ENCODE data around the gene SYT1.

The SYT1 gene

DNA sequence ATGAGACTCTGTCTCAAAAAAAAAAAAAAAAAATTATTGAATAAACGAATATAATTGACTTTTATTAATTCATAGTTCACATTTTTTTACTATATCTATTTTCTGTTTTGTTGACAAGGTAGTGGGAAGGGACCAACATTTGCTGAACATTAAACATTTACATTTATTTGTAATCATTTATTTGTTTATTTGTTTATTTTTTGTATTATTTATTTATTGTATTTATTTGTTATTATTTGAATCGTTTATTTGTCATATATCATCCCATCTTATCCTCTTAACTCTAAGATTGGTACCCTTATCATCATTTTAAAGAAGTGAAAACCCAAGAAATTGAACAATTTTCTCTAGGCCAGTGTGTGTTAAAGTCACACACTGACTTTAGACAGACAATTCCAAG lies 101.5 kb downstream of the SYT1 start:
- Histone ChIP-seq H3K27me3 (ENCODE audit: control insufficient read depth, insufficient read depth, low read length, poor library complexity, severe bottlenecking) (no peaks in the 10 kb centered on the region), H3K27ac (ENCODE audit: insufficient read depth, low read depth, low read length, poor library complexity, severe bottlenecking) (no peak overlapping the region), H3K9me3 (ENCODE audit: control insufficient read depth, low read length) (no peaks in the 10 kb centered on the region), H3K36me3 (ENCODE audit: control insufficient read depth, insufficient read depth, low read length) (no peaks in the 10 kb centered on the region), H3K4me3 (ENCODE audit: insufficient read depth, low read depth, low read length) (no peak overlapping the region), H3K4me1 (ENCODE audit: control insufficient read depth, insufficient read depth, low read length) (no peaks in the 10 kb centered on the region)
- no CpG with 5 or more reads among the region's 2 CpGs for WGBS, 2 experiments

DNA sequence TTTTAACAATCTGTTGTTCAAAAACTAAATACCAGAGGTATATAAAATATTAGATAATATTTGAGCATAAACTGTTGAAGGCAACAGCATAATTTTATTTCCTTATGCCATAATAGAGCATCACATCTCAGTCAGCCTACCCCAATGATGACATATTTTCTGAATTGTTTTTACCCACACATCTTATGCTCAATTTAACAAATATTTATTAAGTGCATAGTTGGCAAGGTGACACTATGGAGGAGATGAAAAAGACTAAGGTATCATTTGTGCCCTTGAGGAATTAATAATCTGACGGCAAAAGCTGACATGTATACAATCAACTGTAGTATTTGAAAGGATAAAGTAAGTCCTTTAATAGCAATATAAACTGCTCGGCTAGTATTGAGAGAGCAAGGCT lies 102.4 kb downstream of the SYT1 start:
- Histone ChIP-seq H3K4me3 (ENCODE audit: insufficient read depth, low read depth, low read length) (no peak overlapping the region), H3K9me3 (ENCODE audit: control insufficient read depth, low read length) (no peaks in the 10 kb centered on the region), H3K27me3 (ENCODE audit: control insufficient read depth, insufficient read depth, low read length, poor library complexity, severe bottlenecking) (no peaks in the 10 kb centered on the region), H3K36me3 (ENCODE audit: control insufficient read depth, insufficient read depth, low read length) (no peaks in the 10 kb centered on the region), H3K27ac (ENCODE audit: insufficient read depth, low read depth, low read length, poor library complexity, severe bottlenecking) (no peak overlapping the region), H3K4me1 (ENCODE audit: control insufficient read depth, insufficient read depth, low read length) (no peaks in the 10 kb centered on the region)
- WGBS, 2 experiments: 90 to 96% methylated on average over 2 of the region's 2 CpGs

DNA sequence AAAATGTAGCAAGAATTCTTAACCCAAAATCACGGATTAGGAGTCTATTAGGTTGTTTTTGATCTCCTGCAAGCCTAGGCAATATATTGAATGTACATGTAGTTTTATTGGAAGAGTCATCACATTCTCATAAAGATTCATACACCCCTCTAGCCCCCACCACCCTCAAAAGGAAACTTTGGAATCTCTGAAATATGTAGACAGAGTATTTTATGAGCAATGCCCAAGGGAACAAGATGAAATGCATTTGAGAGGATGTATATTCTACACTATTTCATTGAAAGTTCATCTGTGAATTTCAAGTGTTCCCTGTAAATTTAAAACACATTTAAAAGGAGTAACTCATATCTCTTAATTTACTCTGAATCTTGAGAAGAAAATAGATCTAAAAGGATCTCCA lies 103.7 kb downstream of the SYT1 start:
- no peak overlapping the region for H3K4me3 ChIP-seq (ENCODE audit: insufficient read depth, low read depth, low read length)
- no peak overlapping the region for H3K27ac ChIP-seq (ENCODE audit: insufficient read depth, low read depth, low read length, poor library complexity, severe bottlenecking)
- H3K36me3 ChIP-seq (ENCODE audit: control insufficient read depth, insufficient read depth, low read length): no peaks in the 10 kb centered on the region
- H3K9me3 ChIP-seq (ENCODE audit: control insufficient read depth, low read length): no peaks in the 10 kb centered on the region
- H3K4me1 ChIP-seq (ENCODE audit: control insufficient read depth, insufficient read depth, low read length): no peaks in the 10 kb centered on the region
- WGBS, 2 experiments: 92 to 93% methylated on average over 1 of the region's 1 CpG
- no peaks in the 10 kb centered on the region for H3K27me3 ChIP-seq (ENCODE audit: control insufficient read depth, insufficient read depth, low read length, poor library complexity, severe bottlenecking)

DNA sequence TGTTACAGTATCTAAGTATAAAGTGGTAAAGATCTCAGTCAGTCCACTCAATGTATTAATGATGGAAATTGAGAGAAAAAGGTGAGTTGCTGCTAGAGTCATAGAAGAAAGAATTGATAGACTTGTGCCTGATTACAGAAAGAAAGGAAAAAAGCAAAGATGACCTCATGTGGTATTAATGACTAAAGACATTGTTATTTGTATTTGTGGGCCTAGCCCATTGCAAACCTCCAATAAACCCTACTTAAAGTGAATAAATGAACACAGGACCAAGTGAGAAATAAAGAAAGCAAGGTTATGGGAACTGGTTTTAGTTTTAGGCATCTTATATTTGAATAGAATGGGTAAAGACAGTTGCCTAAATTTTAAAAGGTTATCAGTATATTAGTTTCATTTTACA lies 105.5 kb downstream of the SYT1 start:
- H3K27ac ChIP-seq (ENCODE audit: insufficient read depth, low read depth, low read length, poor library complexity, severe bottlenecking): no peak overlapping the region
- no peaks in the 10 kb centered on the region for H3K27me3 ChIP-seq (ENCODE audit: control insufficient read depth, insufficient read depth, low read length, poor library complexity, severe bottlenecking)
- no peaks in the 10 kb centered on the region for H3K9me3 ChIP-seq (ENCODE audit: control insufficient read depth, low read length)
- no peaks in the 10 kb centered on the region for H3K4me1 ChIP-seq (ENCODE audit: control insufficient read depth, insufficient read depth, low read length)
- H3K36me3 ChIP-seq (ENCODE audit: control insufficient read depth, insufficient read depth, low read length): no peaks in the 10 kb centered on the region
- H3K4me3 ChIP-seq (ENCODE audit: insufficient read depth, low read depth, low read length): no peak overlapping the region

DNA sequence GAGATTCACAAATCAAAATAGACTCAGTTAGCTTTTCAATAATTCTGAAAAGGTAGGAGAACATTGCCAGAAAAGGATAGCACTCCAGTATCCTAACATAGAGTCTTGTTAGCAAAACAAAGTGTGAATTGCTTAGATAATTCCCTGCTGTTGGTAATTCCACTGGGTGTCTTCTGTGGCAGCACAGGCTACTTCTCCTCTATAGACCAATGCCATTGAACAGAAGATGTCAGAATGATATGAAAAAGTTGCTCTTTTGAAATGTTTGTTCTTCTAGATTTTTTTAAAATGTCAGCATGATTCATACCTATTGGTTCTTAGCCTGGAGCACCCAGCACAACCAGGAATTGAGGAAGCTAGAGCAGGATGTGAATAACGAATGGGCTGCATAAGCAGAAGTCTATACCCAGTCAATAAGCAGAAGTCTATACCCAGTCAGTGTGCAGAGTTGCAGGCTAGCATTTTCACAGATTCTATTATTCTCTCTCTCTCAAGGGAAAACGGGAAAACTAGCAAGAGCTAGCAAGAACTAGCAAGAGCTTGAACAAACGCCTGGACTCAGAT lies 112.8 kb downstream of the SYT1 start:
- Histone ChIP-seq H3K27me3 (ENCODE audit: control insufficient read depth, insufficient read depth, low read length, poor library complexity, severe bottlenecking) (no peaks in the 10 kb centered on the region), H3K4me1 (ENCODE audit: control insufficient read depth, insufficient read depth, low read length) (no peaks in the 10 kb centered on the region), H3K27ac (ENCODE audit: insufficient read depth, low read depth, low read length, poor library complexity, severe bottlenecking) (no peak overlapping the region), H3K4me3 (ENCODE audit: insufficient read depth, low read depth, low read length) (no peak overlapping the region), H3K9me3 (ENCODE audit: control insufficient read depth, low read length) (no peaks in the 10 kb centered on the region), H3K36me3 (ENCODE audit: control insufficient read depth, insufficient read depth, low read length) (no peaks in the 10 kb centered on the region)
- 59 to 62% methylated on average over 3 of the region's 3 CpGs for WGBS, 2 experiments

DNA sequence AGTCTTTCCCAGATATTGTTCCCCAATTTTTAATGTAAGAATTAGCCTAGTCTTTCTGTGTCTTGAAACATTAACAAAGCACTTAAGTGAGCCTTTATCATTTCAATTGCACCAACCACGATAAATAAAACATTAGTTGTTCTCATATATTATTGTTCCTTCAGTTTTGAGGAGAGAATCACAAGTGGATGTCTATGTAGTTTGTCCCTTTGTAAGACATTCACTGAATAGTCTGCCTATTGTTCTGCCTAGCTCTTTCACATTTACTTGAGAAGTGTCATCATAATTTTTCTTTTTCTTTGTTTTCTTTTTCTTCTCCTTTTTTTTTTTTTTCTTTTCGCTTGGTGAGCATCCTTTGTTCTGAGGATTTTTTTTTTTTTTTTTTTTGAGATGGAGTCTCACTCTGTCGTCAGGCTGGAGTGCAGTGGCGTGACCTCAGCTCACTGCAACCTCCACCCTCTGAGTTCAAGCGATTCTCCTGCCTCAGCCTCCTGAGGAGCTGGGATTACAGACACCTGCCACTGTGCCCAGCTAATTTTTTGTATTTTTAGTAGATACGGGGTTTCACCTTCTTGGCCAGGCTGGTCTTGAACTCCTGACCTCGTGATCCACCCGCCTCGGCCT lies 129.7 kb downstream of the SYT1 start:
- WGBS, 2 experiments: 91 to 92% methylated on average over 7 to 8 of the region's 9 CpGs
- H3K36me3 ChIP-seq (ENCODE audit: control insufficient read depth, insufficient read depth, low read length): no peaks in the 10 kb centered on the region
- H3K27ac ChIP-seq (ENCODE audit: insufficient read depth, low read depth, low read length, poor library complexity, severe bottlenecking): no peak overlapping the region
- H3K9me3 ChIP-seq (ENCODE audit: control insufficient read depth, low read length): no peaks in the 10 kb centered on the region
- H3K4me1 ChIP-seq (ENCODE audit: control insufficient read depth, insufficient read depth, low read length): no peaks in the 10 kb centered on the region
- no peak overlapping the region for H3K4me3 ChIP-seq (ENCODE audit: insufficient read depth, low read depth, low read length)
- H3K27me3 ChIP-seq (ENCODE audit: control insufficient read depth, insufficient read depth, low read length, poor library complexity, severe bottlenecking): no peaks in the 10 kb centered on the region

DNA sequence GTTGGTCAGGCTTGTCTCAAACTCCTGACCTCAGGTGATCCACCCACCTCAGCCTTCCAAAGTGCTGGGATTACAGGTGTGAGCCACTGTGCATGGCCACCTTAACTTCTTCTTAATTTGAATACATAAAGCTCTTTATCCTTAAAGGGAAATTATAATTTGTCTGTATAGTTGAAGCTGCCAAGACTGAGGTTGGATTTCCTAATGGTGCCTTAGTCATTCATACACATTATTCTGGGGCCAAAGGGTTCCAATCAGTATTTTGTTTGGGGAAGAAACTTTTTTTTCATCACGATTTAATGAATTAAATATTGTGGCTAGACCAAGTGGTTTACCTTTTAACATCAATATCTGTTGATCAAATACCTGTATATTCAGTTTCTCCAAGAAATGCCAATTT lies 135.9 kb downstream of the SYT1 start:
- H3K4me1 ChIP-seq (ENCODE audit: control insufficient read depth, insufficient read depth, low read length): no peaks in the 10 kb centered on the region
- no peaks in the 10 kb centered on the region for H3K36me3 ChIP-seq (ENCODE audit: control insufficient read depth, insufficient read depth, low read length)
- H3K9me3 ChIP-seq (ENCODE audit: control insufficient read depth, low read length): no peaks in the 10 kb centered on the region
- H3K27ac ChIP-seq (ENCODE audit: insufficient read depth, low read depth, low read length, poor library complexity, severe bottlenecking): no peak overlapping the region
- 100% methylated on average over 1 of the region's 1 CpG; no CpG with 5 or more reads in 1 of the 2 experiments for WGBS, 2 experiments
- no peaks in the 10 kb centered on the region for H3K27me3 ChIP-seq (ENCODE audit: control insufficient read depth, insufficient read depth, low read length, poor library complexity, severe bottlenecking)
- H3K4me3 ChIP-seq (ENCODE audit: insufficient read depth, low read depth, low read length): no peak overlapping the region

DNA sequence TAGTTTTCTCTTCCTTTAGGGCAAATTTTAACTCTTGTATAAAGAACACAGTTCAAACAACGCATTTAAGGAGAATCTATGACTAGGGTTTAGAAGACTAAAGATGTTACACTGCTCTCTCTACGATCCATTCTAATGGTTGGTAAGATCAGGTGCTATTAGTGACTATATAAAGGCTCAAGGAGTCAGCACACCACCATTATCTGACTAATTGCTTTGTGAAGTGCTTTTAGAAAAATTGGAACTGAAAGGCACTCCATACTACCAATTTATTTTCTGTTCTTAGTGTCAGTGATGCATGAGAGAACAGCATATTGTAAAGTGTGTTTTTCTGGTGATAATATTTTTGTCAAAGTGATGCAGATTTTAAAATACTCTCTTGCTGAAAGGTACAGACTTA lies 136.8 kb downstream of the SYT1 start:
- no peaks in the 10 kb centered on the region for H3K36me3 ChIP-seq (ENCODE audit: control insufficient read depth, insufficient read depth, low read length)
- H3K27me3 ChIP-seq (ENCODE audit: control insufficient read depth, insufficient read depth, low read length, poor library complexity, severe bottlenecking): no peaks in the 10 kb centered on the region
- no peaks in the 10 kb centered on the region for H3K4me1 ChIP-seq (ENCODE audit: control insufficient read depth, insufficient read depth, low read length)
- H3K4me3 ChIP-seq (ENCODE audit: insufficient read depth, low read depth, low read length): no peak overlapping the region
- no peaks in the 10 kb centered on the region for H3K9me3 ChIP-seq (ENCODE audit: control insufficient read depth, low read length)
- 79 to 100% methylated on average over 2 of the region's 2 CpGs for WGBS, 2 experiments
- no peak overlapping the region for H3K27ac ChIP-seq (ENCODE audit: insufficient read depth, low read depth, low read length, poor library complexity, severe bottlenecking)

DNA sequence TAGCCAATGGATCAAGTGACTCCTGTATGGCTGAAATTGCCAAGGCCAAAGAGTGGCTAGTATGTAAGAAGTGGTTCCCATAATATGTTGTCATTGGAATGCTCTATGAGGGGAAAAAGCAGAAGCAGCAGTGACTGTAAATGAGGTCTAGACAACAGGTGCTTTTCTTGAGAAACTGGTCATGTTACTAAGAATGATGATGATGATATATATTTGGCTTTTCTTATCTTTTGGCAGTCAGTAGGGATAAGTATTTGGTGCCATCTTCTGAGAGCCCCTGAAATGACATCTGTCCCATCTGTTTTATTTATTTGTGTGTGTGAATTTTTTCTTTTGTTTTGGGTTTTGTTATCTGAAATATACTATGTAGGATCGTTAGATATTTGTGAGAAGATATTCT lies 141.7 kb downstream of the SYT1 start:
- H3K9me3 ChIP-seq (ENCODE audit: control insufficient read depth, low read length): no peaks in the 10 kb centered on the region
- no peak overlapping the region for H3K27ac ChIP-seq (ENCODE audit: insufficient read depth, low read depth, low read length, poor library complexity, severe bottlenecking)
- H3K27me3 ChIP-seq (ENCODE audit: control insufficient read depth, insufficient read depth, low read length, poor library complexity, severe bottlenecking): no peaks in the 10 kb centered on the region
- WGBS, 2 experiments: 82 to 94% methylated on average over 1 of the region's 1 CpG
- H3K4me1 ChIP-seq (ENCODE audit: control insufficient read depth, insufficient read depth, low read length): no peaks in the 10 kb centered on the region
- H3K36me3 ChIP-seq (ENCODE audit: control insufficient read depth, insufficient read depth, low read length): no peaks in the 10 kb centered on the region
- H3K4me3 ChIP-seq (ENCODE audit: insufficient read depth, low read depth, low read length): no peak overlapping the region

DNA sequence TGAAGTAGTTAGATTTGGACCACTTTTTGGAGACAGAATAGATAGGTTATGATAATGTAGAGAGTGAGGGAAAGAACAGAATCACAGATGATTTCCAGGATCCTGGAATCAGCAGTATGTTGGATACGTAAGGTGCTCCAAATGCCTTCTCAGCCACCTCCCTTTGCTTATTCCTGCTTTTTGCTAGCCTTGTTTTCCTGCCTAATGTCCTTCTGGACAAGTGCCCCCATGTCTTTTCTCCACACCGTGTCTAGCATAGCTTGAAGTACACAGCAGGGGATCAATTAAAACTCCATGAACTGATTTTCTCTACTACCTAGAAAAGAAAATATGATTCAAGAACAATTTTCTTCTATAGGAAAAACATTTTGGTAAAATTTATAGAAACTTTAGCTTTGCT lies 144.0 kb downstream of the SYT1 start:
- WGBS, 2 experiments: 90% methylated on average over 2 of the region's 2 CpGs
- no peaks in the 10 kb centered on the region for H3K36me3 ChIP-seq (ENCODE audit: control insufficient read depth, insufficient read depth, low read length)
- no peaks in the 10 kb centered on the region for H3K27me3 ChIP-seq (ENCODE audit: control insufficient read depth, insufficient read depth, low read length, poor library complexity, severe bottlenecking)
- no peaks in the 10 kb centered on the region for H3K9me3 ChIP-seq (ENCODE audit: control insufficient read depth, low read length)
- no peaks in the 10 kb centered on the region for H3K4me1 ChIP-seq (ENCODE audit: control insufficient read depth, insufficient read depth, low read length)
- H3K4me3 ChIP-seq (ENCODE audit: insufficient read depth, low read depth, low read length): no peak overlapping the region
- H3K27ac ChIP-seq (ENCODE audit: insufficient read depth, low read depth, low read length, poor library complexity, severe bottlenecking): no peak overlapping the region

DNA sequence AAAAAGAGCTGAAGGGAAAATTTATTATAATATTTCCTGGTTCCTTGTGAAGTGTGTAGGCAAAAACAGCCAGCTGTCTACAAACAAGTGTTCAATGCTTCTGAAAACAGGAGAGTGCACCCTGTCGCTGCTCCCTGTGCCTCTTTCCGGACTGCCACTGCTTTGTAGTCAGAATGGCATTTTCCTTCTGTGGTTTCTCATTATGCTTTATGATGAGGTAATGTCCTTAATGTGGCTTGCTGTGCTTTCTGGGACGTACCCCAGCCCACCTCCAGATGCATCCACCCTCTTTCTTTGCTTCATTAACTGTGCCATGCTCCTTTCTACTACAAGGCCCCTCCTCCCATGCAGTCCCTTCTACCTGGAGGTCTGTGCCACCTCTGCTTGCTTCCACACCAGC lies 148.1 kb downstream of the SYT1 start:
- H3K27ac ChIP-seq (ENCODE audit: insufficient read depth, low read depth, low read length, poor library complexity, severe bottlenecking): no peak overlapping the region
- no peaks in the 10 kb centered on the region for H3K27me3 ChIP-seq (ENCODE audit: control insufficient read depth, insufficient read depth, low read length, poor library complexity, severe bottlenecking)
- no peaks in the 10 kb centered on the region for H3K9me3 ChIP-seq (ENCODE audit: control insufficient read depth, low read length)
- 93% methylated on average over 3 of the region's 3 CpGs for WGBS, 2 experiments
- H3K36me3 ChIP-seq (ENCODE audit: control insufficient read depth, insufficient read depth, low read length): no peaks in the 10 kb centered on the region
- H3K4me3 ChIP-seq (ENCODE audit: insufficient read depth, low read depth, low read length): no peak overlapping the region
- H3K4me1 ChIP-seq (ENCODE audit: control insufficient read depth, insufficient read depth, low read length): no peaks in the 10 kb centered on the region

Measured in ectodermal cell (in vitro differentiated cells).